Activated CD8-positive, alpha-beta memory T cell treated with anti-CD3 and anti-CD28 coated beads for 36 hours (primary cell): ENCODE measurements around the gene MYOZ2. TPM values are rescaled to one million over a fixed set of nuclear protein-coding genes. Genes with fewer than 3 reads are reported as not detected.
"Not testable (repeated sequence)": the region's sequence is repeated elsewhere in the genome, so short reads cannot be mapped to it uniquely, and the experiment has no call there.

Experiments used
- CTCF ChIA-PET: fragments of 350-600 bp; sonication (Branson Sonifier 250); formaldehyde crosslinking; loops from one replicate; lab custom pipeline; 2021; ENCODE audit warnings: antibody characterized with exemption; lab: Charles Lee
- POLR2A ChIA-PET: fragments of 350-600 bp; sonication (Branson Sonifier 250); formaldehyde crosslinking; loops from one replicate; lab custom pipeline; 2021; ENCODE audit warnings: antibody characterized with exemption; lab: Charles Lee
- total RNA-seq, 2 experiments: library from RNA; stranded (reverse); gene quantifications; one replicate each; pipeline ENCODE4 v1.2.3, GENCODE V29; 2021

Gene MYOZ2
- total RNA-seq, 2 experiments from 2014 or later, result not detected

DNA sequence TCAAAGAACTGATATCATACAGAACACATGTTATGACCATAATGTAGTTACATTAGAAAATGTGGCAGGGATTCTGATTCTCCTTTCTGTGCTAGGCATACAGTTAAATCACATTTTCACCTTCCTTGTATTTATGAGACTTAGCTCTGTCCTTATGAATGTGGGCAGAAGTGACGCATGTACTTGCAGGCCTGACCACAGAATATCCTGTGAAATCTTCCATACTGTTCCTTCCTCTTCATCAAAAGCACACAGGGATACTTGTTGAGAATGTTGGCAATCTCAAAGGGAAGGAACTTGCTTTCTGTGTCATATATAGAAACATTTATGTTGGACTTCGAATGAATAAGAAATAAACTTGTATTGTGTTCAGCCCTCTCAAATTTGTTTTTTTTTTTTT is 17.2 kb upstream of the MYOZ2 start:
- CTCF ChIA-PET, result no interaction called here
- POLR2A ChIA-PET, result no interaction called here

DNA sequence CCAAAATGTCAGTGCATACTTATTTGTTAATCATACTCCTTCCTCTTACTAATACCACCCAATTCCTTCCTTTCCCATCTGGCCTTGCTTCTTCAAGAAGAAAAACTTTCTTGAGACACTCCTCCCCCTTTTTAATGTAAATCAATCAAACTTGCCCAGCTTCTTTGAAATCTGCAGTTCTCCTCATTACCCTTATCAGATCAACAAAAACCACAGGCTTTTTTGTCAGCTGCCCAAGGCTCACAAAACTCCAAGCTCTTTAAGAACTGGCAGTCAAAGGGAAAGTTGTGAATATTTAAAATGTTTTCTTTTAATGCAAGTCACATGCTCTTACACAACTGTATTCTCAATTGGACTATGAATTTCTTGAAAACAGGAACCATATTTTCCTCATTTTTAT is 11.3 kb upstream of the MYOZ2 start:
- CTCF ChIA-PET, result no interaction called here
- POLR2A ChIA-PET, result no interaction called here

DNA sequence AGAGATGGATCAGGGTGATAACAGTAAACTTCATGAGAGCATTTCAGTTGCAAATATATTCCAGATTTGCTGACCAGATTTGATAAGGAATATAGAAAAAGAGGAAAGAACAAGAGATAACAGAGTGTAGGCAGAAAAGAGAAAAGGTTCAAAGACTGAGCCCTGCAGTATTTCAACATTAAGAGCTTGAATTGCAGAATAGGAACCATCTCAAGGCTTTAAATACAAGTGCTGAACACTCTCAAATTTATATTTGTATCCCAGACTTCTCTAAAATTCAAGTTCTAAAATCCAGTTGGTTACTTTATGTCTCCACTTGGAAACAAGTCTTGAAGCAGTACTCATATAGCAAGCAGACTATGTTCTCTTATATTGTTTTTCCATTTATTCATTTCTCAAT is 9.7 kb upstream of the MYOZ2 start:
- CTCF ChIA-PET, result no interaction called here
- POLR2A ChIA-PET, result no interaction called here

DNA sequence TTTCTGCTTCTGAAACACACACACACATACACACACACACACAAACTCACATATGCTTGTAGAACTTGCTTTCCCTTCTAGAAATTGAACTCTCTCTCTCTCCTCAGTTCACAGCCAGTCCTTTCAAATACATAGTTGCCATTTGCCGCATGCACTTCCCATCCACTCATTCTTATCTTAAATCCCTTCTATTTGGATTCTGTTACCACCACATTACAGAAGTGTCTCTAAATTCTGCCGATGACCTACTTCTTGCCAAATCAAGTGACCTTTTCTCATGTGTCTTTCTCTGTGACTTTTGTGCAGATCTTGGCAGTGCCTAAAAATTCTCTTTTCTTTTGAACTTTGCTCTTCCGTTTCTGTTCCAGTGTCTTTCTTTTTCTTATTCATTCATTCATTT is 7.5 kb upstream of the MYOZ2 start:
- POLR2A ChIA-PET, result no interaction called here
- CTCF ChIA-PET, result no interaction called here

DNA sequence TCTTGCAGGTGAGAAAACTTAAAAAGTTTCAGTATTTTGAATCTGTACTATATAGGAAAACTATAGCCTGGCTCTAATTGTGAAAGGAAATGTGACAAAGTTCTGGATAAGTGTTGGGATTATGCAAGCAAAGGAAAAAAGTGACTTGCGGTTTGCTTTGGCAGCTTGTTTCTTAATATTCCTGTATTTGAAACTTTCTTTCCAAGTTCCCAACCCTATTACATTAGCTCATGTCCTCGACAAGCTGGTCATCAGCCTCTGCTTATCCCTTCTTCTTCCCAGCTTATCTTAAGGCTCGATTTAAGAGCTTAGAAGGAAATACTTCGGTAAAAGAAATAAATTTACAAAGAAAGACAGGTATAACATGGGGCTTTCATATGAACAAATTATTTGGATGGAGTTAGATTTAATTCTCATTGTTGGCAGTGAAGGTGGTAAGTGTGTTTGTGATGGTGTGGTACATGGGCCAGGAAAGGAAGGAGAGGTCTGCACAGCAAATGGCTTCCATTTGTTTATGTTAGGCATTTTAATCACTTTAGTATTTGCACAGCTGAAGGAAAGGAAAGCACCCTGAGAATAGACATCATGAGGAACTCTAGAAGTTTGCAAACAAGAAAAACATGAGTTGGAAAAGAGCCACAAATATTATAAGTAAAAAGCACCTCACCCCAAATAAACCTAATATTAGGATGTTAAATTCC is 5.1 kb upstream of the MYOZ2 start:
- CTCF ChIA-PET, result no interaction called here
- POLR2A ChIA-PET, result no interaction called here

DNA sequence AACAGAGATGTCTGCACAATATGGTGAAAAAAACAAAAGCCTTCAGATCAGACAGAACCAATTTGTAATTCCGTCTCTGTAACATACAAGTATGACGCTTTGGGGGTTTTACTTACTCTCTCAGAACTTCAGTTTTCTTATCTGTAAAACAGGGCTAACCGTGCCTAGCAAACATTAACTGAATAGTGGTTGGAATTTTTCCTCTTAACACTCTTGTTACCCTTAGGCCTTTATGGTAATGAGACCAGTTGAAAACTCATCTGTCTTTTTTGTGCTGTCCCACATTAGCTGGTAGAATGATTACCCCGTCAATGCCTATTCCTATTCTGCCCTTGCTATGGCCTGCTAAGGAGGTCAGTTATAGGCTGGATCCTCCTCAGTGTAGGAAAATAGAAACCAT is 4.5 kb upstream of the MYOZ2 start:
- CTCF ChIA-PET, result no interaction called here

DNA sequence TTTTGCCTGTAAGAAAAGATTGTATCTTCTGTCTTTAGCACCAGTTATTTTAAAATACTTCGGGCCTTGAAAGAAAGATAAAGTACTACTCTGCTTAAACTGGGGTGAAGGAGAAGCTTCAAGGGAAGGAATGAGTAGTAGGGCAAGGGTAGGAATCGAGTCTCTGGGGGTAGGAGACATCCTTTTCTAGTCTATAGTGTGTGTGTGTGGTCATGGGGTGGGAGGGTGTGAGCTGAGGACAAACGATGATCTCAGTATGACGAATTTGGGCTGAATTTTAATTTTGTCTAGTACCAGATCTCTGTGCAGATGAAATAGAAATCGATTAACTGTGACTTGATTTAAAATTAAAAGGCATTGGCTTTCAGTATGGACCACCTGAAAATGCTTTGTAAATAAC is 3.3 kb upstream of the MYOZ2 start:
- ChIA-PET POLR2A (no interaction called here), CTCF (no interaction called here)

More for the DNA sequence above, 4.5 kb upstream of the MYOZ2 start:
- POLR2A ChIA-PET, result no interaction called here

DNA sequence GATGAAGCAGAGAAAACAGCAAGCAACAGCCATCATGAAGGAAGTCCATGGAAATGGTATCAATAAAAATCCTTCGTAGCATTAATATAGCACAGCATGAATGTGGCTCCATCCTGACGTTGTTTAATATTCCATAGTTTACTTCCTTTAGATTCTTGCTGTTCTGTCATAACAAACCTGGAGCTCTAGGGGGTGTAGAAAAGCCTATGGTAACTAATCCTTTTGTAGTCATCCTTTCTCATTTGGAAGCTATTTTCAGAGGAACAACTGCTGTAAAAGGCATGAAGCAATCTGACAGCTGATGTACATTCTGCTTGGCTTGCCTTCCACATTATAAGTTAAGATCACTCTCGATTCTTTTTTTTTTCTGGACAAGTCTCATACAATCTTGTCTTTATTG is 914 bp downstream of the MYOZ2 start:
- ChIA-PET POLR2A (no interaction called here), CTCF (no interaction called here)

DNA sequence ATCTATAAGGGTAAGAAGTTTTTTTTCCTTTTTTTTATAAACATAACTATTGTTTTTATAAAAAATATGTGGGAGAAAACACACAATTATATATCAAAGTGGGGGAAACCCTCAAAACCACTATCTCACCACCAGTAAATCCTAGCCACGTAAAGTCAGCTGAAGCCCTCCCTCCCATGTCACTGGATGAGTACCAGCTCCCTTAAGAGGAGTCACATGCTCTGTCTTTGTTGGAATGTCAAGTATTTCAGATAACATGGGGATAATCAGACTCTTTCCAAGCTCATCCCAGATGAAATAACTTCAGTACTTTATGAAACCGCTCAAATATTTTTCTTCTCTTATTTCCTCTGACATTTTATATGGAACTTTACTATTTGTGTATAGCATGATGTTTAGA is 2.4 kb downstream of the MYOZ2 start:
- ChIA-PET CTCF (no interaction called here), POLR2A (no interaction called here)

DNA sequence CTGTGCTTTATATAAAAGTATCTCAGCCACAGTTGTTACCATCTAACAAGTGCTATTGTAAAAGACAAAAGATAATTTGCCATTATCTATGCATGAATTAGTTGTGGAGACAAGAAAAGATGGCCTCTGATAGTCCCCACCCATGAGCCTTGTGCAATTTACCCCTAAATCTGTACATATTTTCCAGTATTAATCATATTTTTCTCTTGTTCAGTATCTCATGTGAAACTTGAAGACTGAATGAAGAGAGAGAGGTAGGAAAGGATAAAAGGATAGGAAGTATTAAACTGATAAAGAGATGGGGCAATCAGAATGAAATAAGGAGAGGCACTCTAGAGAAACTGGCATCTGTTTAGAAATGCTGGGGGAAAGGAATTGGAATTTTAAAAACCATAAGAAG is 3.7 kb downstream of the MYOZ2 start:
- POLR2A ChIA-PET, result no interaction called here
- CTCF ChIA-PET, result no interaction called here

DNA sequence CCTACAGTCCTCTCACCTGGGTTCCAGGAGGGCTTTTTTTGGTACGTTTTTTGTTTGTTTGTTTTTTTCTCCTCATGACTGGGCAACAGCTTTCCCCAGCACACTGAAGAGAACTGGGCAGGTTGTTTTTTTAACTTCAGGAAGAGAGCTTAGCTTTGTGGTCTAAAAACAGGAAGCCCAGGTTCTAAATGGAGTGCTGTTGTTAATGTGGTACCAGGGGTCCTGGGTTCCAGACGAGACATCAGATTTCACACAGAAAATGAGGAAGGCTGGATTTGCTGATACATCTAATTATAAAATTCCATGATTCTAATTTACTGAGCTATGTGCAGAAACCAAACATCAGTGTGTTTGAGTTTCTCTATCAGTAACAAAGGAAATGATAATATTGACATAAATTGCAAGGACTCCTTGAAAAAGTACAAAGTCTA is 4.2 kb downstream of the MYOZ2 start:
- CTCF ChIA-PET, result no interaction called here
- POLR2A ChIA-PET, result no interaction called here

DNA sequence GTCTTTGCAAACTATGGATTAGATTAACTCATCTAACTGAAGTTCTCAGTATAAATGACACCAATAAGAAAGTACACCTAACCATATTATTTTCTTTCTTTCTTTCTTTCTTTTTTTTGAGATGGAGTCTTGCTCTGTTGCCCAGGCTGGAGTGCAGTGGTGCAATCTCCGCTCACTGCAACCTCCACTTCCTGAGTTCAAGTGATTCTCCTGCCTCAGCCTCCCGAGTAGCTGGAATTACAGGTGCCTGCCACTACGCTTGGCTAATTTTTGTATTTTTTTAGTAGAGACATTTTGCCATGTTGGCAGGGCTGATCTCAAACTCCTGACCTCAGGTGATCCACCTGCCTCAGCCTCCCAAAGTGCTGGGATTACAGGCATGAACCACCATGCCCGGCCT is 5.7 kb downstream of the MYOZ2 start:
- POLR2A ChIA-PET, CTCF ChIA-PET: not testable (repeated sequence)

DNA sequence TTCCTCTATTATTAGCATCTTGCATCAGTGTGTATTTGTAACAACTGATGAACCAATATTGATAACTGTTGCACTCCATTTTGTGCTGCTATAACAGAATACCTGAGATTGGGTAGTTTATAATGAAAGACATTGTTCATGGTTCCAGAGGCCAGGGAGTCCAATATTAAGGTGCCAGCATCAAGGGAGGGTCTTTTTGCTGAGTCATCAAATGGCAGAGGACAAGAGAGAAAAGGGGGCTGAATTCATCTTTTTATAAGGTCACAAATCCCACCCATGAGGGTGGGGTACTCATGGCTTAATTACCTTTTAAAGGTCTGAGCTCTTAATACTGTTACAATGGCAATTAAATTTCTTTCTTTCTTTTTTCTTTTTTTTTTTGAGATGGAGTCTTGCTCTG is 7.2 kb downstream of the MYOZ2 start:
- POLR2A ChIA-PET, result no interaction called here
- CTCF ChIA-PET, result no interaction called here

DNA sequence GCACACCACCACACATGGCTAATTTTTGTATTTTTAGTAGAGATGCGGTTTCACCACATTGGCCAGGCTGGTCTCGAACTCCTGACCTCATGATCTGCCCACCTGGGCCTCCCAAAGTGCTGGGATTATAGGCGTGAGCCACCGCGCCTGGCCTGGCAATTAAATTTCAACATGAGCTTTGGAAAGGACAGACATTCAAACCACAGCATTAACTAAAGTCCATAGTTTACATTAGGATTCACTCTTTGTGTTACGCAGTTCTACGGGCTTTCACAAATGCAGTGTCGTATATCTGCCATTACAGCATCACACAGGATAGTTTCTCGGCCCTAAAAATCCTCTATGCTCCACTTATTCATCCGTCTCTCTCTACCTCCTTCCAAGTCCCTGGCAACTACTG is 7.7 kb downstream of the MYOZ2 start:
- CTCF ChIA-PET, POLR2A ChIA-PET: not testable (repeated sequence)

DNA sequence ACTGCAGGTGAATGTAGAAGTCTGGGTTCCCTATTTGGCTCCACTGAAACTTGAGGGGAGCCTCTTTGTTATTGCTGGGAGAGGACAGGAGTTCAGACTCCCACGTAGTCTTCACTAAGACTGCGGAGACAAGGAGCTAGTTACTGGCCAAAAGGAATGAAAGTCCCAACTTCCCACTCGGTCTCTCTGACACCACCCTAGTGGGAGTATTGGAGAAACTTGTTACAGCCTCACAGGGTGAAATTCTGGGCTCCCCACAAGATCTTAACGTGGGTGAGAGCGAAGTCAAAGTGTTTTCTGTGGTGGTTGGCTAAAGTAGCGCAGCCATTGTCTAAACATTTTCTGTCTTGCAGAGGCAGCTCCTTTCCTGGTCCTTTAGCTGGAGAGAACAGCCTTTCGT is 13.5 kb downstream of the MYOZ2 start:
- ChIA-PET POLR2A (no interaction called here), CTCF (no interaction called here)

DNA sequence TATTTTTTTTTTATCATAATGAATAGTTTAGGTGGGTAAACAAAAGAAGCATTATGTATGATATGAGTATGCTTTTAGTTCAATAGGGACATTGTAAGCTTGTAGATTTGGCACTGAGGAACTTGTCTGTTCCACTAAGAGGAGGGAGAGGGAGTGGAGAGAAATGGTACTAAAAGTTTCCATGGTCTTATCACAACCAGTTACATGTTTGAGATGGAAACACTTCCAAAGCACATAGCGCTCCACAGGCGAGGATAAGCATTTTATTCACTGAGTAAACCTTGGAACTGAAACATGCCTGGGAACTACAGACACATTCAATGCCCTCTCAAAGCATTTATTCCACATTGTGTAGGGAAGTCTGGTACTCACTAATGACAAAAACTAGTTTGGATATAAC is 15.5 kb downstream of the MYOZ2 start:
- CTCF ChIA-PET, result no interaction called here
- POLR2A ChIA-PET, result no interaction called here

DNA sequence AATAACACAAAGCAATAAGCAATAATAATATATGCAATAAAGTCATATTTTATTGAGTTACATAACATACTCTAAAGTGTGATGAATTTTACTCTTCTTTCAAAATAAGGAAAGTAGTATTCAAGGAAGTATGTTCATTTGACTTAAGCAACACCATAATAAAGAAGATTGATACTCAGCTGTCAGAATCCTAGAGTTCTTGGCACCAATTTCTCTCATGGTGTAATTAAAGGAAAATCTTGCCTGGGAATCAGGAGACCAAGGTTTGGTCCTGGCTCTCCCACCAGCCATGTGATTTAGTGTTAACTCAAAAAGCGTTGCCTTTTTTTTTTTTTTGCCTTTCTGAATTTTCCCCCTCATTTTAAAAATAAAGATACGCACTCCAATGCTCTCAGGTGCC is 17.1 kb downstream of the MYOZ2 start:
- POLR2A ChIA-PET, result no interaction called here
- CTCF ChIA-PET, result no interaction called here

DNA sequence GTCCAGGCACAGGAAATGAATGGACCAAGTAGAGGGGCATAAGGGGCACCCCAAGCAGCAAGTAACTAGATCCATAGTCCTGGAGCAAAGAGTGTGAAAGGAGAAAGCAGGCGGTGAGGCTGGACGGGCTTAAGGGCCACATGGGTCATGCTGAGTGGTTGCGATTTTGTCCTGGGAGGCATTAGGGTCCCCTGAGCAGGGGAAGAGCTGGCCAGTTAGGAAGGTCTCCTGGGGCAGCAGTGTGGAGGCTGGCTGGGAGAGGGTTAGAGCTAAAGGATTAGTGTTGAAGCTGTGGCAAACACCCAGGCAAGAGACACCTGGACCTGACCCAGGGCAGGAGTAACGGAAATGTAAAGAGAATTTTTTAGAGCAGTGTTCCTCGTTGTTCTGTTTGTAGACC is 26.5 kb downstream of the MYOZ2 start:
- CTCF ChIA-PET, result no interaction called here
- POLR2A ChIA-PET, result no interaction called here

DNA sequence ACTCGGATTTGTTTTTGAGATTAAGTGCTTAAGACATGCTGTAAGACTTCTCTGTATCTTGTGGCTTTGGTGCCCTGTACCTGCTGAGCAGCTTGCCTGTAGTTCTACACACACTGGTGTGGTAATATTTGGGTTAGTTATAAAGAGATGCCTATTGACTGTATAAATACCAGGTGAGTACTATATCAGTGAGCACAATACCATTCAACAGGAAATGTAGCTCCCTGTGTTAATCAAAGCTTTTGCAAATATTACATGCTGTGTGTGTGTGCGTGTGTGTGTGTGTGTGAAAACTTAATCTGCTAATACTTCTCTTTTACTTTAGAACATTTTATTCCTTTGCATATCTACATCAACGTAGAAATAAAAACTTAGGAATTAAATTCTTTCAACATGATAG is 30.1 kb downstream of the MYOZ2 start:
- POLR2A ChIA-PET, result no interaction called here
- CTCF ChIA-PET, result interaction anchor here (0.6 kb wide), 1 partner anchor 789 kb away, joined by 3 read pairs; no protein-coding TSS in a partner anchor

DNA sequence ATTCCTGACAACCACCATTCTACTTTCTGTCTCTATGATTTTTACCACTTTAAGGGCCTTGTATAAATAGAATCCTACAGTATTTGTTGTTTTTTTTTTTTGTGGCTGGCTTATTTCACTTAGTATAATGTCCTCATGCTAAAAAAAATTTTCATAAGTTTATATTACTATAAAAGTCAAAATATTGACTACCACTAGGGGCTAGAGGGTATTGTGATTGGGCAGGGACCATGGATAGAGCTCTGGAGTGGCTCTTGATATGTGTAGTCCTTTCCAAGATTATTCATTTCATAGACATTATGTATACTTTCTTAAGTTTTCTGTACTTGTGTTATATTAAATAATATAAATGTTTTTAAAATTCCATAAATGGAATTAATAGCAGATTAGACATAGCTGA is 34.6 kb downstream of the MYOZ2 start:
- ChIA-PET POLR2A (no interaction called here), CTCF (no interaction called here)

DNA sequence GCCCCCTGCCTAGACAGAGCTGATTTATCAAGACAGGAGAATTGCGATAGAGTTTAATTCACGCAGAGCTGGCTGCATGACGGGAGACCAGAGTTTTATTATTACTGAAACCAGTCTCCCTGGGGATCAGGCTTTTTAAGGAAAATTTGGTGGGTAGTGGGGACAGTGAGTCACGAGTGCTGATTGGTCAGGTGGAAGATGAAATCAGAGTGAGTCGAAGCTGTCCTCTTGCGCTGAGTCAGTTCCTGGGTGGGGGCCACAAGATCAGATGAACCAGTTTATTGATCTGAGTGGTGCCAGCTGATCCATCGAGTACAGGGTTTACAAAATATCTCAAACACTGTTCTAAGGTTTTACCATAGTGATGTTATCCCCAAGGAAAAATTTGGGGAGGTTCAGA is 36.6 kb downstream of the MYOZ2 start:
- POLR2A ChIA-PET, result interaction anchor here (0.6 kb wide), 1 partner anchor 128 kb away, joined by 3 read pairs; no protein-coding TSS in a partner anchor
- CTCF ChIA-PET, result no interaction called here
